Caki2 (cell line): Measurements from ENCODE around the gene TRAPPC2B. TPM values are rescaled to one million over a fixed set of nuclear protein-coding genes. Genes with fewer than 3 reads are reported as not detected.
A peak's percentile ranks its signal among the peaks of the same experiment; 100 is the strongest.
"Not testable (repeated sequence)": the region's sequence is repeated elsewhere in the genome, so short reads cannot be mapped to it uniquely, and the experiment has no call there.

Experiments
- DNase-seq: peaks from one replicate; pipeline ENCODE4 v3.0.0-alpha.2; 2015; ENCODE audit warnings: low read depth
- in situ Hi-C: cut with HindIII; loops from 2 replicates; pipeline ENCODE4 v1.10.0; 2016; ENCODE audit warnings: low sequenced_read_pairs, low pct_unique_long_range_greater_than_20kb, mixed read lengths
- total RNA-seq: library from RNA; depleted of rRNA; stranded (reverse); fragments of >200 nt; shearing (Covaris generic); gene quantifications from 2 replicates; pipeline ENCODE4 v1.2.3, GENCODE V29; 2014; ENCODE audit warnings: low replicate concordance

Gene TRAPPC2B
- total RNA-seq, 1 experiment from 2014 or later = 34.3 TPM

DNA sequence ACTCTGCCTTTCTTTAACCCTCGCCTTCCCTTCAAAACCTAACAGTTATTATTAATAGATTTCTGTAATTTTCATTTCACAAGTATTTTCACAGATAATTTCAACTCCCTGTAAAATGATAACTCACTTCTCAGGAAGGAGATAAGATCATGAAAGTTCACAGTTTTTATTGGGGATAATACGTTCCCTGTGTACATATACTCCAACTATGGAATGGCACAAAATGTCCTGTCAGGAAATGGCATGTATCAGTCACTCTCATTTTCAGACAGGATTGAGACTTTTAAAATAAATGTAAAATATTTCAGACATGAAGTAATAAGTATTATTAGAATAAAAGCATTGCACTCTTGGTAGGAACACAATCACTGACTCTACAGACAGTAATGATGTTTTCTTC is 932 bp upstream of the TRAPPC2B start:
- in situ Hi-C loops = no loop called here
- no peak for DNase-seq

DNA sequence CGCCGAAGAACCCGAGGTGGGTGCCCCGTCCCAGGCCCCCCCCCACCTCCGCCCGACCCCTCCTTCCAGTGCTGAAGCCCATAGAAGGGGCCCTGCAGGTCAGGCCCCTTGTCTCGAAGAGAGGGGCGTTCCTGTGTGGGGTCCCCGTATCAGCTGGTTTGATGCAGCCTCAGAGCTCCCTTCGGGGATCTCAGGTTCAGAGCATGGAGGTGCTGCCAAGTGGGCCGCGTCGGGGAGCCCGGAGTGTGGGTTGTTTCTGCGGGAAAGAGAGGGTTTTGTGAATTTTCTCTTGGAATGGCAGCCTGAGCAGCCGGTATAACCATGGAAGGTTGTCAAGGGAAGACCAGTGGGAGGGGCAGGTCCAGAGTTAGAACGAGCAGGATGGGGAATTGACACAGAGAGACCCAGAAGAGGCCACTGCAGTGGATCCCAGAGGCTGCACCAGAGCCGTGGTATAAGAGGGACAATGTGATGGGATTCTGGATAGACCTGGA is 384 bp downstream of the TRAPPC2B start:
- in situ Hi-C loops = no loop called here
- no peak for DNase-seq

- no peak for DNase-seq
- in situ Hi-C loops = no loop called here
Measured at GRCh38 chr19:57366776-57367175, 3.4 kb downstream of the TRAPPC2B start.

DNA sequence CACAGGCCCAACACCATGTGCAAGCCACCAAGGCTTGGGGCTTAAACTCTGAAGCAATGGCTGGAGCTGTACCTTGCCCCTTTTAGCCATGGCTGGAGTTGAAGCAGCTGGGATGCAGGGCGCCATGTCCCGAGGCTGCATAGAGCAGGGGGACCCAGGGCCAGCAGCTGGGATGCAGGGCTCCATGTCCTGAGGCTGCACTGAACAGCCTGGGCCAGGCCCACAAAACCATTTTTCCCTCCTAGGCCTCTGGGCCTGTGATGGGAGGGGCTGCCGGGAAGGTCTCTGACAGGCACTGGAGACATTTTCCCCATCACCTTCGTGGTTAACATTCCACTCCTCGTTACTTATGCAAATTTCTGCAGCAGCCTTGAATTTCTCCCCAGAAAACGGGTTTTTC is 10.8 kb downstream of the TRAPPC2B start:
- DNase-seq = no peak
- in situ Hi-C loops = no loop called here

GRCh38 chr19:57374647-57375046 is 11.3 kb downstream of the TRAPPC2B start:
- DNase-seq, in situ Hi-C loops: not testable (repeated sequence)

DNA sequence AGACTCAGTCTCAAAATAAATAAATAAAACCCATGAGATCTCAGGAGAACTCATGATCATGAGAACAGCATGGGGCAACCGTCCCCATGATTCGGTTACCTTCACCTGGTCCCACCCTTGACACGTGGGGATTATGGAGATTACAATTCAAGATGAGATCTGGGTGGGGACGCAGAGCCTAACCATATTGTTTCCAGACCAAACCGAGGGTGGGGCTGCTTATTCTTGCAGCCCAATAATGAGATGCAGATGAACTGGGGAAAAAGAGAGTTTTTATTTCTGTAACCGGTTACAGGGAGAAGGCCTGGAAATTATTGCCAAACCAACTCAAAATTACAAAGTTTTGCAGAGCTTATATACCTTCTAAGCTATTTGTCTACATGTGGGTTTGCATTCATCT is 12.8 kb downstream of the TRAPPC2B start:
- in situ Hi-C loops = no loop called here
- DNase-seq = no peak

DNA sequence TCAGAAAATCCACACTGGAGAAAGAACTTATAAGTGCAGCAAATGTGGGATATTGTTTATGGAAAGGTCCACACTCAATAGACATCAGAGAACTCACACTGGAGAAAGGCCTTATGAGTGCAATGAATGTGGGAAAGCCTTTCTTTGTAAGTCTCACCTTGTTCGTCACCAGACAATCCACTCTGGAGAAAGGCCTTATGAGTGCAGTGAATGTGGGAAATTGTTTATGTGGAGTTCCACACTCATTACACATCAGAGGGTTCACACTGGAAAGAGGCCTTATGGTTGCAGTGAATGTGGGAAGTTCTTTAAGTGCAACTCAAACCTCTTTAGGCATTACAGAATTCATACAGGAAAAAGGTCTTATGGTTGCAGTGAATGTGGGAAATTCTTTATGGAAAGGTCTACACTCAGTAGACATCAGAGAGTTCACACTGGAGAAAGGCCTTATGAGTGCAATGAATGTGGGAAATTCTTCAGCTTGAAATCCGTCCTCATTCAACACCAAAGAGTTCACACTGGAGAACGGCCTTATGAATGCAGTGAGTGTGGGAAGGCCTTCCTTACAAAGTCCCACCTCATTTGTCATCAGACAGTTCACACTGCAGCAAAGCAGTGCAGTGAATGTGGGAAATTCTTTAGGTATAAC is 14.3 kb downstream of the TRAPPC2B start:
- in situ Hi-C loops = no loop called here
- DNase-seq = no peak

DNA sequence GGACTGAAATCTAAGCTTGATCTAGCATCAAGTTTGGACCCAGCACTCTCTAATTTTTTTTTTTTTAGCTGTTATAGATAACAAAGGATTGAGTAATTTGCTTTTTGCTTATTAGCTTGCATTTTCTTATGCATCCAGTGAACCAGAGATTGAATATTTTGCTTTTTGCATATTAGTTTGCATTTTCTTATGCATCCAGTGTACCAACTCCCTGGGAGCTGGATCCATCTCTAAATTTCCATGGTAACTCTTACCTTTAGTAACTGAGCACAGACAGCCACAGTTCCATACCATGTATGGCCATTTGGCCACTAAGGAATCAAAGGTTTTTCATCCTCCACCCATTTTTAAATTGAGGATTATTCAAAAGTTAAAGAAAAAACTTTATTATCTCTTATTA is 17.6 kb downstream of the TRAPPC2B start:
- in situ Hi-C loops = no loop called here
- DNase-seq = no peak

- DNase-seq = no peak
- in situ Hi-C loops = no loop called here
Measured at GRCh38 chr19:57382806-57383488, 19.6 kb downstream of the TRAPPC2B start.

GRCh38 chr19:57389194-57389729 is 25.9 kb downstream of the TRAPPC2B start:
- in situ Hi-C loops = no loop called here
- no peak for DNase-seq

DNA sequence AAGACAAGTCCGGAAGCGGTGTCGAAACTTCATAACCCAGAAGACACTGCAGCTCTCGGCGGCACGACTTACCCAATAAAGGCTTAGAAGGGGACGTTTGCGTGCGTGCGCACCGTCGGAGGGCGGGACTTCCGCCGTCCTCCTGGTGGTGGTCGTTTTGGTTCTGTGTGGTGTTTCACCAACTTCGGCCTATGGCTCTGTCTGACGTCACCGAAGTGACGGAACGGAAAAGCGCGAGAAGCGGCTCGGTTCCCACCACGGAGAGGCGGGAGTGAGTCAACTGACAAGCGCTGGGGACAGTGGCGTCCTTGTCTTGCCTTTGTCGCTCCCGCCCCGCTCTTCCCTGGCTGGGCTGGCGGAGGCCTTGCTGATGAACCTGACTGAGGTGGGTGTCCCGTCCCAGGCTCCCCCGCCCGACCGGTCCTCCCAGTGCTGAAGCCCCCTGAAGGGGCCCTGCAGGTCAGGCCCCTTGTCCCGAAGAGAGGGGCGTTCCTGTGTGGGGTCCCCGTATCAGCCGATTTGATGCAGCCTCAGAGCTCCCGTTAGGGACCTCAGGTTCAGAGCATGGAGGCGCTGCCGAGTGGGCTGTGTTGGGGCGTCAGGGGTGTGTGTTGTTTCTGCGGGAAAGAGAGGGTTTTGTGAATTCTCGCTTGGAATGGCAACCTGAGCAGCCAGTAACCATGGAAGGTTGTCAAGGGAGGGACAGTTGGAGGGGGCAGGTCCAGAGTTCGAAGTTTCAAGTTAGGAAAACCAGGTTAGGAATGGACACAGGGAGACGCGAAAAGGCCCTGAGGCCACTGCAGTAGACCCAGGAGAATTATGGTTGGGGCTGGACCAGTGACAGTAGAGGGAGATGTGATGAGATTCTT is 26.6 kb downstream of the TRAPPC2B start, which contains the start of gene ZNF548:
ZNF548 (plus strand) TSS at position 125 of the 869 bp plus-strand sequence; CDS start at position 371, 246 bp downstream.
- in situ Hi-C loops = no loop called here

DNA sequence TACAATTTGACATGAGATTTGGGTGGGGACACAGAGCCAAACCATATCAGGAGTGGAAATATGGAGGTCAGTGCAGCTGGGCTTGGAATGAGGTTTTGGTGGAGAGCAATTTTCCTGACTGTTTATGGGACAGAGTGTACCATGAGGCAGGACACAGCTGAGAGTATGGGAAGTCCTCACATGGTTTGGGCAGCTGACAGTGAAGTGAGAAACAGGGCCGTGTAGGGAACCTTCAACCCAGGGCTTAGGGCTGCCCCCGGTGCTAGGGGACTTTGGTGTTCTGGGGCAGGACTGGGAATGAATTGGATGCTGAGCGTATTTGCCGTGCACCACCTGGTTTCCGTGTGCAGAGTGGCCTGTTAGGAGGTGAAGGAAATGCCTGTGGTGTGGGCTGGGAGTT is 32.4 kb downstream of the TRAPPC2B start:
- in situ Hi-C loops = no loop called here
- no peak for DNase-seq

More for the DNA sequence above, 26.6 kb downstream of the TRAPPC2B start, which contains the start of gene ZNF548:
- peak; percentile 98 for DNase-seq

DNA sequence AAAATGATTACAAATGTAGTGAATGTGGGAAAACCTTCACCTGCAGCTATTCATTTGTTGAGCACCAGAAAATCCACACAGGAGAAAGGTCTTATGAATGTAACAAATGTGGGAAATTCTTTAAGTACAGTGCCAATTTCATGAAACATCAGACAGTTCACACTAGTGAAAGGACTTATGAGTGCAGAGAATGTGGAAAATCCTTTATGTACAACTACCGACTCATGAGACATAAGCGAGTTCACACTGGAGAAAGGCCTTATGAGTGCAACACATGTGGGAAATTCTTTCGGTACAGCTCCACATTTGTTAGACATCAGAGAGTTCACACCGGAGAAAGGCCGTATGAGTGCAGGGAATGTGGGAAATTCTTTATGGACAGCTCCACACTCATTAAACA is 35.5 kb downstream of the TRAPPC2B start:
- no peak for DNase-seq
- in situ Hi-C loops = no loop called here

DNA sequence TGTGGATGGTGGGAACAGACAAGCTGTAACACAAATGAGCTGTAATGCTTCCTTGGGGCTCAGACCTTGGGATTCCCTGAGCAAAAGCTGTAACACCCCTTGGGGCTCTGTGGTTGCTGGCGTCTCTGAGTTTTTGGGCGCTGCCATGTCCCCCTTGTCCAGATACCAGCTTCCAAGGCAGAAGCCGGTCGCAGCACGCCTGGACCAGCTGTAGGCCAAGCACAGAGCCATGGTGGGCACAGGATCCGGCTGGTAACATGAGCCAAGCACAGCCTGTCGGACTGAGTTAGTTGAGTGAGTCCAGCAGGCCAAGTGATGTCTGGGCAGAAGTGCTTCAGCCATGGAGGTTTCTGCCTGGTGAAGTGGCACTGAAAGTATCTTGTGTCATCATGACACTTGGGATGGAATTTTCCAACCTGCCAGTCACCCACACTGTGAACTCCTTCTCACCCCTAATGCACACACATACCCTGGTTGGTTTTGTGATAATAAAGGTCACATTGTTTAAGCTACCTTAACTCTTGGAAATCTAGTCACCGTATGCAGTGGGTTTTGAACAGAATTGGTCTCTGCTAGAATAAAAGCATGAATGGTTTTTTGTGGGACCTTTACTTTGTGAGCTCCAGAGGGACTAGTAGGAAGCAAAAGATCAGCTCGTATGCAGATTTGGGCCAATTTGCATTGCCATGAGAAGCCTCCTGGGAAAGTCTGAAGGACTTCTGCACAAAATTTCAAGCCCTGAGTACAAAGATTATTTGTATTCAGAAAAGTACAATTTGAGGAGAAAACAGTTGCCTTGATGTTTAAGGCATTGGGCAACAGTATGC is 40.6 kb downstream of the TRAPPC2B start:
- in situ Hi-C loops = no loop called here
- no peak for DNase-seq

DNA sequence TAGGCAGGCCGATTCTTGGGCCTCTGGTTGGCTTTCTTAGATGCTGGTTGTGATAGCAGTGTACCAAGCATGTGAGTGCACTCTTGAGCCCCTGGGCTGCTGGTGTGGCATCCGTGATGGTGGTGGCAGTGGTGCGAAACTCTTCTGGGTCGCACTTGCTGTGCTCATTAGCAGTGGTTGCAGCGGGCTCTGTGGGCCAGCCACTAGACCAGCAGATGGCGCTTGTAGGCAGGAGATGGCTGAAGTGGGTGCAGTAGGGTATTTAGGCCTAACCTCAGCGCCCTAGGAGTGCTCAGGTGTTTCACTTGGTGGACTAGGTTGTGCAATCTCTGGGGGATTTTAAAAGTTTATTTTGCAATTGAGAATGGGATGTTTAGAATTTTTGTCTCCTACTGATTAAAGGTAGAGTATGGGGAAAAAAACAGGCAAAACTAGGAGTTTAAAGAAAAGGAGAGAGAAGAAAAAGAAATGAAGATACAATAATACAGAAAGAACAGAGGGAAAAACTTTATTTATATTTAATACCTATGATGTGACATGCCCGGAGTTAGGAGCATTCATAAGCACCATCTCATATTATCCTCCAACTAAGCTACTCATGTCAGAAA is 43.3 kb downstream of the TRAPPC2B start:
- DNase-seq = no peak
- in situ Hi-C loops = no loop called here

DNA sequence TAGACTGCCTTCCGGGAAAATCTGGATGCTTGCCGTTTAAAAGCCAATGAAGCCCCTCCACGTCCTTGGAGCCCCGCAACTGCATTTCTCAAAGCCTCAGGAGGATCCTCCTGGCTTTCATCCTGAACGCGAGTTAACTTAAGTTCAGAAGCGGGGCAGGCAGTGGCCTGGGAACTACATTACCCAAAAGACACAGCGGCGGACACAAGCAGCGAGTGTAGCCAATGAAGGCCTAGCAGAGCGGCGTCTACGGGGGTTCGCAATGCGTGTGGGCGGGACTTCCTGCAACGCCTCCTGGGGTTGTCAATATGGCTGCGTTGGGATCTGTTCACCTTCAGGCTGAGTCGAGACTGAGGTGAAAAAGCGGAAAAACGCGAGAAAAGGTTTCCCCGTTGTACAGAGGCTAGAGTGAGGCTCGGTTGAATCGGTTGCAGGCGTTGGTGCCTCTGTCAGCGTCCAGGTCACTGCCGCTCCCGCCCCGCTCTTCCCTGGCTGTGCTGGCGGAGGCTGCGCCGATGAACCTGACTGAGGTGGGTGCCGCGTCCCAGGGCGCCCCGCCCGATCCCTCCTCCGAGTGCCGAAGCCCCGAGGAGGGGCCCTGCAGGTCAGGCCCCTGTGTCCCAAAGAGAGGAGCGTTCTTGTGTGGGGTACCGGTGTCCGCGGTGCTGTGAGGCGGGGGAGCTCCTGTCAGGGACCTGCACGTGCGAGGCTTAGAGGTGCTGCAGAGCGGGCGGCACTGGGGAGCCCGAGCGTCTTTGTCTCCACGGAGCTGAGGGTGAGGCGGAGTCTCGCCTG is 47.7 kb downstream of the TRAPPC2B start, which contains the start of gene ZNF17:
ZNF17 (plus strand) TSS at position 285 of the 795 bp plus-strand sequence. CDS start 2,455 bp downstream, outside the sequence.
- in situ Hi-C loops = no loop called here
- DNase-seq = peak; percentile 81
